Ovary (tissue), 9 donors: ENCODE data around the gene GABBR2. TPM values are rescaled to one million over a fixed set of nuclear protein-coding genes. Genes with fewer than 3 reads are reported as not detected.

Experiments
- DNase-seq, 5 donors: peaks; one replicate each; pipeline ENCODE4 v3.0.0-alpha.2; 2019 to 2020
- H3K27ac ChIP-seq, 2 donors: fragments of 200-600 bp; one replicate each; pipeline versions ENCODE4 v1.5.1 to v1.8.0; 2019 to 2022
- H3K27me3 ChIP-seq: fragments of 200-600 bp; one replicate; pipeline ENCODE4 v1.8.0; 2022
- H3K36me3 ChIP-seq: fragments of 200-600 bp; sonication (generic); one replicate; pipeline ENCODE4 v1.5.1; 2019
- H3K4me1 ChIP-seq: one replicate; pipeline ENCODE4 v1.8.1; 2013; ENCODE audit warnings: mild to moderate bottlenecking, moderate library complexity; ENCODE audit not compliant: insufficient read depth
- H3K4me3 ChIP-seq: fragments of 200-600 bp; sonication (generic); one replicate; pipeline ENCODE4 v1.5.1; 2017
- H3K9me3 ChIP-seq, 2 donors: fragments of 200-600 bp in 1 of 2; sonication (generic) in 1 of 2; one replicate each; pipeline versions ENCODE4 v1.5.1 to v1.8.1; 2013 to 2019; ENCODE audit warnings: mild to moderate bottlenecking in 1 of 2, moderate library complexity in 1 of 2
- EP300 ChIP-seq: sonication (generic); formaldehyde crosslinking; IDR thresholded peaks from one replicate; pipeline ENCODE4 v1.6.1; 2017; ENCODE audit warnings: antibody characterized with exemption
- POLR2A ChIP-seq: fragments of 450-650 bp; IDR thresholded peaks from one replicate; pipeline ENCODE4 v1.6.1; 2017; ENCODE audit warnings: antibody characterized with exemption, mild to moderate bottlenecking, moderate library complexity
- WGBS, 3 donors: extraction: QIAGEN DNeasy Blood & Tissue Kit in 1 of 3; methylation state at CpG; one replicate each; pipeline versions ENCODE4 v1.1.5 to v1.1.7; 2013 to 2017; 5-methylcytosine and 5-hydroxymethylcytosine counted together
- intact Hi-C, 4 donors: fragments of 100-400 bp; cut with DNase I; formaldehyde crosslinking; loops; one replicate each; pipeline versions ENCODE4 v1.11.0 to v1.15.1; 2022 to 2023
- polyA plus RNA-seq, 2 donors: library from polyadenylated mRNA; stranded (reverse); fragments of 200-250 nt in 1 of 2; fragments of 350-450 nt in 1 of 2; fragmentation: Illumina TruSeq in 1 of 2; extraction: RNeasy Lipid Tissue Mini Kit (QIAGEN cat#74804) in 1 of 2; gene quantifications; one replicate each; pipeline ENCODE4 v1.2.3, GENCODE V29; 2013 to 2014
- total RNA-seq, 7 donors: library from RNA; depleted of rRNA in 2 of 7; stranded (reverse); fragments of >200 nt in 2 of 7; fragmentation: NEBNext Ultra II Directional in 3 of 7; extraction: Animal tissue kit (Norgen Biotek cat#: 25700) in 3 of 7; gene quantifications; one replicate each; pipeline versions ENCODE4 v1.1.0 to v1.2.4, GENCODE V29; 2016 to 2023
- TF ChIP-seq, protein P1 (sequence below), 3 donors: fragments of 450-650 bp in 2 of 3; fragments of 200-600 bp in 1 of 3; IDR thresholded peaks; one replicate each; pipeline versions ENCODE4 v1.5.1 to v1.8.0; 2016 to 2022; ENCODE audit warnings: antibody characterized with exemption in 3 of 3, mild to moderate bottlenecking in 1 of 3
- donor health status: DM: no; HTN: no; CAD: no; lungs with moderate emphysema.
- donor health status: DM: no; HTN: no; CAD: no.
- donor health status: Bipolar disorder and iron deficiency.
- donor health status: DM: yes; HTN: yes; CAD: no.
- donor health status: DM: no; HTN: no; CAD: no.
- donor health status: DM: yes; HTN: yes; CAD: no.

Gene GABBR2
- total and polyA plus RNA-seq, 9 donors = 0.05 to 0.30 (median 0.22) TPM; not detected in 6

DNA sequence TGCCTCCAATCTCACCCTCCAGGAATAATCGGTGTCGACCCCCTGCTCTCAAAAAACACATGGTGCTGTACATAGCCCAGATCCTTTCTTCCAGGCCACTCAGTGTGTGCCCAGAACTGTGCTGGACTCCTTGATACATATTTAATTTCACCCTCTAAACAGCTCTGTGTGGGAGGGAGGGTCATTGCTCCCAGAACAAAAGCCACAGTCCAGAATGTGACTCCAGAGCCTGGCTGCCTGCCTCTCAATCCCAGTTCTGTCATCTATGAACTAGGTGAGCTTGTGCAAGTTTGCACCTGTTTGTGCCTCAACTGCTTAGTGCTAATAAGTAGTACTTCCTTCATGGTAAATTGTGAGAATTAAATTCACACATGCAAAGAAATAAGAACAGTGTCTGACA, 93.1 kb downstream of the GABBR2 start:
- TF ChIP-seq POLR2A = no peak
- TF ChIP-seq, protein P1, sequence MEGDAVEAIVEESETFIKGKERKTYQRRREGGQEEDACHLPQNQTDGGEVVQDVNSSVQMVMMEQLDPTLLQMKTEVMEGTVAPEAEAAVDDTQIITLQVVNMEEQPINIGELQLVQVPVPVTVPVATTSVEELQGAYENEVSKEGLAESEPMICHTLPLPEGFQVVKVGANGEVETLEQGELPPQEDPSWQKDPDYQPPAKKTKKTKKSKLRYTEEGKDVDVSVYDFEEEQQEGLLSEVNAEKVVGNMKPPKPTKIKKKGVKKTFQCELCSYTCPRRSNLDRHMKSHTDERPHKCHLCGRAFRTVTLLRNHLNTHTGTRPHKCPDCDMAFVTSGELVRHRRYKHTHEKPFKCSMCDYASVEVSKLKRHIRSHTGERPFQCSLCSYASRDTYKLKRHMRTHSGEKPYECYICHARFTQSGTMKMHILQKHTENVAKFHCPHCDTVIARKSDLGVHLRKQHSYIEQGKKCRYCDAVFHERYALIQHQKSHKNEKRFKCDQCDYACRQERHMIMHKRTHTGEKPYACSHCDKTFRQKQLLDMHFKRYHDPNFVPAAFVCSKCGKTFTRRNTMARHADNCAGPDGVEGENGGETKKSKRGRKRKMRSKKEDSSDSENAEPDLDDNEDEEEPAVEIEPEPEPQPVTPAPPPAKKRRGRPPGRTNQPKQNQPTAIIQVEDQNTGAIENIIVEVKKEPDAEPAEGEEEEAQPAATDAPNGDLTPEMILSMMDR (IDR thresholded peaks at IDR 0.05) = no peak
- TF ChIP-seq EP300 = no peak
- Histone ChIP-seq H3K9me3 (no peaks in the 10 kb centered on the region), H3K27ac (no peak overlapping the region), H3K27me3 (no peaks in the 10 kb centered on the region), H3K4me3 (no peak overlapping the region), H3K36me3 (no peaks in the 10 kb centered on the region), H3K4me1 (no peaks in the 10 kb centered on the region)
- intact Hi-C loops = no loop called here
- no peak for DNase-seq
- WGBS, 3 donors = 73 to 84% (median 81%) methylated on average over 2 of the region's 2 CpGs

- intact Hi-C loops = no loop called here
- H3K27me3 ChIP-seq = no peaks in the 10 kb centered on the region
- H3K36me3 ChIP-seq = no peaks in the 10 kb centered on the region
- no peak overlapping the region for H3K4me3 ChIP-seq
- H3K4me1 ChIP-seq = no peaks in the 10 kb centered on the region
- H3K9me3 ChIP-seq = no peaks in the 10 kb centered on the region
- no peak overlapping the region for H3K27ac ChIP-seq
- TF ChIP-seq EP300 = no peak
- TF ChIP-seq, protein P1 (IDR thresholded peaks at IDR 0.05) = no peak
- TF ChIP-seq POLR2A = no peak
- no peak for DNase-seq
- WGBS, 3 donors = 70 to 79% (median 73%) methylated on average over 2 of the region's 2 CpGs
These were observed 93.8 kb downstream of the GABBR2 start for GRCh38 chr9:98614941-98615340.

DNA sequence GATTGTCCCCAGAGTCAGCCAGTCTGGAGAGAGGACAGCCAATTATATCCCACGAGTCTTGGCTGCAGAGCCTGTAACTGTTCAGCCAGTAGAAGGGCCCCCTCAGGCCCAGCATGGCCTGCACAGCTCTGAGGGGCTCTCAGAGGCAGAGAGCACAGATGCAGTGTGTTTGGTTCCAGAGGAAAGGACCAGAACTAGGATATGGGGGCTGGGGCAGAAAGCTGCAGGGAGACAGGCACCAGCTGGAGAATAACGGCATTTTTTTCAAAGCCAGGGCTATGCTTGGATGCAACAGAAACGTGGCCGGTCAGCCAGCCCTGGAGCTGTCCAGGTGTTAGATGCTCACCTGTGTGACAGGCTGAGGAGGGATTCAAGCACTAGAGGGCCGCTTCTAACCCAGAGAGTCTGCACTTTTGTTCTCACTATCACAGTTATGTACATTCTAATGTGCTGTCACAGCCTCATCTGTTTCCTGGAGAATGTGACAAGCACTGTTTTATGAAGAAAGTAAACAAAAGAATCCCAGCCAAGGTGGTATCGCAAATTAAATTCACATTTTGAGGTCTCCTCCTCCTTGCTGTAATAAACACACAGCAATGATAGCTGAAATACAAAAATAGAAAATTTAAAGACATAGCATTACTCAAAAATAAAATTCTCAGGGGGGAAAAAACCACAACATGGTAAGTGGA, 96.5 kb downstream of the GABBR2 start:
- Histone ChIP-seq H3K36me3 (no peaks in the 10 kb centered on the region), H3K4me1 (no peaks in the 10 kb centered on the region), H3K9me3 (no peaks in the 10 kb centered on the region), H3K27ac (no peak overlapping the region), H3K27me3 (no peaks in the 10 kb centered on the region), H3K4me3 (no peak overlapping the region)
- WGBS, 3 donors = 7 to 19% (median 11%) methylated on average over 6 of the region's 6 CpGs
- TF ChIP-seq POLR2A = no peak
- TF ChIP-seq, protein P1 (IDR thresholded peaks at IDR 0.05) = no peak
- DNase-seq = no peak
- intact Hi-C loops = no loop called here

DNA sequence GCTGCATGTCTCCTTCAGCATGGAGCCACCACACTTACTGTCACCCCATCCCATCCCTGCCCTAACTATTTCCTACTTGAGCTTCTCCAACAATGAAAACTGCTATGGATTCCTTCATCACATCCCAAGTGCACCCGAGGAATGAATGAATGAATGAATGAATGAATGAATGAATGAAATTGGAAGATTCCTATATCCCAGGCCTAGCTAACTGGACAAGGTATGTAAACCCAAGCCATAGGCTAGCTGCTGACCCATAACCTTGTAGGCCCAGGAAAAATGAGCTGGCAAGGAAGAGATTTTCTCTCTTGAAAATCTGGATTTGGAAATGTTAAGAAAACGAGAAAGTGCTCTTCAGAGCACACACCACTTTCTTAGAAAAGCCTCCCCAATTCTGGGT, 97.4 kb downstream of the GABBR2 start:
- WGBS, 3 donors = 54 to 68% (median 66%) methylated on average over 2 of the region's 2 CpGs

More for the DNA sequence above, 97.4 kb downstream of the GABBR2 start:
- H3K27ac ChIP-seq = no peak overlapping the region
- no peak for TF ChIP-seq POLR2A
- TF ChIP-seq, protein P1 (IDR thresholded peaks at IDR 0.05) = no peak
- no peak for TF ChIP-seq EP300
- no peaks in the 10 kb centered on the region for H3K4me1 ChIP-seq
- DNase-seq = no peak
- no peaks in the 10 kb centered on the region for H3K27me3 ChIP-seq
- H3K4me3 ChIP-seq = no peak overlapping the region
- H3K36me3 ChIP-seq = no peaks in the 10 kb centered on the region
- intact Hi-C loops = no loop called here
- H3K9me3 ChIP-seq = no peaks in the 10 kb centered on the region
